Right lobe of liver (tissue), 6 donors: ENCODE measurements around the gene RREB1. TPM values are rescaled to one million over a fixed set of nuclear protein-coding genes. Genes with fewer than 3 reads are reported as not detected.

Experiments
- ATAC-seq, 4 donors: fragments of 200-7000 bp; cut with Tn5 transposase; one replicate each; pipeline ENCODE4 v1.9.1; 2020; ENCODE audit warnings: mild to moderate bottlenecking in 4 of 4, moderate library complexity in 4 of 4
- DNase-seq, 3 donors: peaks; one replicate each; pipeline ENCODE4 v3.0.0-alpha.2; 2020
- H3K27ac ChIP-seq, 3 donors: fragments of 200-600 bp; one replicate each; pipeline ENCODE4 v1.8.0; 2022
- H3K27me3 ChIP-seq, 2 donors: fragments of 200-600 bp; one replicate each; pipeline ENCODE4 v1.8.0; 2022
- H3K36me3 ChIP-seq, 4 donors: fragments of 200-600 bp; sonication (generic) in 1 of 4; one replicate each; pipeline versions ENCODE4 v1.5.1 to v1.8.0; 2017 to 2022; ENCODE audit warnings: control low read depth in 1 of 4
- H3K4me1 ChIP-seq, 4 donors: fragments of 200-600 bp; sonication (generic) in 1 of 4; one replicate each; pipeline versions ENCODE4 v1.5.1 to v1.8.0; 2017 to 2022; ENCODE audit warnings: control low read depth in 1 of 4
- H3K4me3 ChIP-seq, 3 donors: fragments of 200-600 bp; one replicate each; pipeline ENCODE4 v1.8.0; 2022
- H3K9me3 ChIP-seq, 4 donors: fragments of 200-600 bp; sonication (generic) in 1 of 4; one replicate each; pipeline versions ENCODE4 v1.5.1 to v1.8.0; 2017 to 2022; ENCODE audit warnings: control low read depth in 1 of 4
- CTCF ChIP-seq, 4 donors: fragments of 200-600 bp in 3 of 4; fragments of 450-650 bp in 1 of 4; IDR thresholded peaks; one replicate each; pipeline versions ENCODE4 v1.5.1 to v1.8.0; 2016 to 2022; ENCODE audit warnings: antibody characterized with exemption in 4 of 4, mild to moderate bottlenecking in 2 of 4
- POLR2A ChIP-seq: fragments of 450-650 bp; IDR thresholded peaks from one replicate; pipeline ENCODE4 v1.6.1; 2017; ENCODE audit warnings: antibody characterized with exemption, mild to moderate bottlenecking
- WGBS: methylation state at CpG from one replicate; pipeline ENCODE4 v1.1.6; 2018; ENCODE audit warnings: low coverage, low lambda C conversion rate; ENCODE audit not compliant: insufficient coverage; ENCODE audit errors: missing lambda C conversion rate; 5-methylcytosine and 5-hydroxymethylcytosine counted together
- intact Hi-C, 2 donors: fragments of 100-400 bp; cut with DNase I; formaldehyde crosslinking; loops; one replicate each; pipeline versions ENCODE4 v1.11.2 to v1.14.1; 2022
- total RNA-seq, 6 experiments: library from RNA; depleted of rRNA in 2 of 6; stranded (reverse); fragments of >200 nt in 2 of 6; fragmentation: NEBNext Ultra II Directional in 3 of 6; extraction: Animal tissue kit (Norgen Biotek cat#: 25700) in 3 of 6; gene quantifications; one replicate each; pipeline versions ENCODE4 v1.1.0 to v1.2.4, GENCODE V29; 2016 to 2023
- donor health status: DM: no; HTN: yes; CAD: no.
- donor health status: DM: no; HTN: no; CAD: no.
- donor health status: DM: no; HTN: no; CAD: no.
- donor health status: DM: no; HTN: yes; CAD: no.
- donor health status: DM: no; HTN: yes; CAD: no.

RREB1 gene
- total RNA-seq, 6 experiments from 2014 or later = 28.7 to 46.3 (median 39.6) TPM

- ATAC-seq = no peak
- intact Hi-C loops = no loop called here
- Histone ChIP-seq H3K9me3 (no peaks in the 10 kb centered on the region), H3K36me3 (no peaks in the 10 kb centered on the region), H3K27ac (peak overlapping the region; percentile 55 to 97 (median 61)), H3K27me3 (no peaks in the 10 kb centered on the region), H3K4me1 (peaks cover 0 to 80% (median 17%) of the 10 kb centered on the region in 4 donors), H3K4me3 (no peak overlapping the region)
- WGBS = 7% methylated on average over 2 of the region's 2 CpGs
- no peak for TF ChIP-seq CTCF (IDR thresholded peaks at IDR 0.05)
- TF ChIP-seq POLR2A = no peak
- DNase-seq = no peak
Observed at GRCh38 chr6:7138046-7138531, 30.3 kb downstream of the RREB1 start.

GRCh38 chr6:7138921-7139358, 31.2 kb downstream of the RREB1 start:
- H3K4me1 ChIP-seq = peaks cover 0 to 82% (median 19%) of the 10 kb centered on the region in 4 donors
- no peaks in the 10 kb centered on the region for H3K36me3 ChIP-seq
- TF ChIP-seq POLR2A (peak; percentile 55), CTCF (IDR thresholded peaks at IDR 0.05) (no peak)
- no peaks in the 10 kb centered on the region for H3K9me3 ChIP-seq
- H3K27ac ChIP-seq = peak overlapping the region; percentile 55 to 97 (median 95)
- no peak overlapping the region for H3K4me3 ChIP-seq
- peak; percentile 47 to 67 (median 61) for ATAC-seq
- intact Hi-C loops = no loop called here
- DNase-seq = peak; percentile 74 to 93 (median 89)
- WGBS = 31% methylated on average over 1 of the region's 1 CpG
- no peaks in the 10 kb centered on the region for H3K27me3 ChIP-seq

GRCh38 chr6:7139835-7140470, 32.2 kb downstream of the RREB1 start:
- ATAC-seq (peak; percentile 38 to 54 (median 50)), DNase-seq (peak in 1 of 3 donors; percentile 63)
- 28% methylated on average over 7 of the region's 7 CpGs for WGBS
- H3K36me3 ChIP-seq = no peaks in the 10 kb centered on the region
- H3K27ac ChIP-seq = peak overlapping the region; percentile 94 to 97 (median 95)
- TF ChIP-seq CTCF (IDR thresholded peaks at IDR 0.05) (no peak), POLR2A (peak; percentile 53)
- no peaks in the 10 kb centered on the region for H3K9me3 ChIP-seq
- H3K27me3 ChIP-seq = no peaks in the 10 kb centered on the region
- H3K4me1 ChIP-seq = peaks cover 0 to 82% (median 21%) of the 10 kb centered on the region in 4 donors
- intact Hi-C loops = no loop called here
- H3K4me3 ChIP-seq = peak overlapping the region in 2 of 3 donors; percentile 52 to 54

- TF ChIP-seq POLR2A = peak; percentile 87
- no peak for TF ChIP-seq CTCF (IDR thresholded peaks at IDR 0.05)
- H3K4me3 ChIP-seq = peak overlapping the region; percentile 45 to 54 (median 52)
- WGBS = 5% methylated on average over 13 of the region's 67 CpGs
- ATAC-seq (peak; percentile 69 to 85 (median 74)), DNase-seq (peak; percentile 94 to 95 (median 95))
- no peaks in the 10 kb centered on the region for H3K27me3 ChIP-seq
- intact Hi-C loops = no loop called here
- peaks cover 2 to 84% (median 27%) of the 10 kb centered on the region in 4 donors for H3K4me1 ChIP-seq
- peak overlapping the region; percentile 94 to 97 (median 95) for H3K27ac ChIP-seq
- H3K36me3 ChIP-seq = no peaks in the 10 kb centered on the region
- H3K9me3 ChIP-seq = no peaks in the 10 kb centered on the region
Observed at GRCh38 chr6:7140631-7141378, 33.0 kb downstream of the RREB1 start.
